Activated naive CD8-positive, alpha-beta T cell treated with anti-CD3 and anti-CD28 coated beads, Interleukin-2, amount 10 ng/mL, durations not matched to agents 7 days and 5 days (primary cell): Measurements from ENCODE around the gene ANKRD35. TPM values are rescaled to one million over a fixed set of nuclear protein-coding genes. Genes with fewer than 3 reads are reported as not detected.

Experiments
- ATAC-seq: fragments of 150-1000 bp; cut with Tn5 transposase; one replicate; pipeline ENCODE4 v1.10.0; 2021; ENCODE audit warnings: low read depth, moderate library complexity
- POLR2A ChIA-PET: fragments of 350-600 bp; sonication (Branson Sonifier 250); formaldehyde crosslinking; loops from one replicate; lab custom pipeline; 2021; ENCODE audit warnings: antibody characterized with exemption; lab: Charles Lee
- DNase-seq: peaks from one replicate; pipeline ENCODE4 v3.0.0; 2021
- H3K27ac Mint-ChIP-seq: one replicate; pipeline ENCODE4 v1.8.0; 2022; ENCODE audit warnings: mild to moderate bottlenecking, mixed read lengths
- H3K27me3 Mint-ChIP-seq: one replicate; pipeline ENCODE4 v1.8.0; 2022; ENCODE audit warnings: mild to moderate bottlenecking, moderate library complexity, mixed read lengths
- H3K36me3 Mint-ChIP-seq: one replicate; pipeline ENCODE4 v1.8.0; 2021; ENCODE audit warnings: mild to moderate bottlenecking, mixed read lengths
- H3K4me1 Mint-ChIP-seq: one replicate; pipeline ENCODE4 v1.8.0; 2021; ENCODE audit warnings: mixed read lengths
- H3K4me3 Mint-ChIP-seq: one replicate; pipeline ENCODE4 v1.8.0; 2022; ENCODE audit warnings: mild to moderate bottlenecking, moderate library complexity, mixed read lengths
- H3K9me3 Mint-ChIP-seq: one replicate; pipeline ENCODE4 v1.8.0; 2021; ENCODE audit warnings: mixed read lengths
- total RNA-seq, 2 experiments: library from RNA; stranded (reverse); gene quantifications; one replicate each; pipeline ENCODE4 v1.2.3, GENCODE V29; 2021

ANKRD35 gene
- total RNA-seq, 2 experiments from 2014 or later: 0.40 to 0.69 TPM

GRCh38 chr1:145917595-145917994, 31.9 kb upstream of the ANKRD35 start:
- peaks cover 20% of the 10 kb centered on the region for H3K36me3 Mint-ChIP-seq
- peaks cover 33% of the 10 kb centered on the region for H3K4me1 Mint-ChIP-seq
- no peaks in the 10 kb centered on the region for H3K9me3 Mint-ChIP-seq
- peak overlapping the region; percentile 96 for H3K4me3 Mint-ChIP-seq
- H3K27ac Mint-ChIP-seq: peak overlapping the region; percentile 98
- no peaks in the 10 kb centered on the region for H3K27me3 Mint-ChIP-seq
- POLR2A ChIA-PET: interaction anchor here (0.6 to 3.1 kb wide), 8 partner anchors 9 to 134 kb away, joined by 4 to 42 read pairs (median 9); partner anchors contain the start of genes PIAS3 and RBM8A
- DNase-seq (no peak), ATAC-seq (no peak)

GRCh38 chr1:145916745-145917144, 31.1 kb upstream of the ANKRD35 start:
- POLR2A ChIA-PET: interaction anchor here (2.7 kb wide), 1 partner anchor 10 kb away, joined by 10 read pairs; the partner anchor contains the start of gene RBM8A
- no peak for DNase-seq
- Mint-ChIP-seq H3K36me3 (peaks cover 20% of the 10 kb centered on the region), H3K27ac (peak overlapping the region; percentile 66), H3K27me3 (no peaks in the 10 kb centered on the region), H3K9me3 (no peaks in the 10 kb centered on the region), H3K4me3 (peak overlapping the region; percentile 39), H3K4me1 (peaks cover 33% of the 10 kb centered on the region)
- ATAC-seq: no peak

DNA sequence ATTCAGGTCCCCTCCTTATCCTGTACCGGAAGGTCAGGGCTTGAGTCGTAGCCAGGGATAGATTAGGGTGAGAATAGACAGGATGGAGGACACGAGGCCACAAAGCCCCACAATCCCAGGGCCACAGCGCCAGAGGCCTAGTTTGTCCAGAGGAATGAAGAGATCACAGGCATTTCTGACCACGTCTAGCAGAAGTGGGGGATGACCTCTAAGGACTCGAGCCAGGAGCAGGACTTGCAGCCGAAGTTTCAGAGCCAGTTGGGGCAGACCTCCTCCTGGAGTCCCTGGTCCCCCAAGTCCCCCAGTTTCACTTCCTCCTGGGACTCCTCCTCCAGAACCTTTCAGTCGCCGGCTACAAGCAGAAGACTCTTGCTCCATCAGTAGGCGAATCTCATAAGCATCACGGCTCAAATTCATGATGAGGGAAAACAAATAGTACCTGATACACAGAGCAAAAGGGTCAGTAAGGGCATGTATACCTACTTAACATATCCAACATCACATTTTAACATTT, 26.5 kb upstream of the ANKRD35 start:
- ATAC-seq (no peak), DNase-seq (no peak)
- H3K27me3 Mint-ChIP-seq: no peaks in the 10 kb centered on the region
- peaks cover 21% of the 10 kb centered on the region for H3K4me1 Mint-ChIP-seq
- H3K36me3 Mint-ChIP-seq: peaks cover 18% of the 10 kb centered on the region
- H3K9me3 Mint-ChIP-seq: no peaks in the 10 kb centered on the region
- POLR2A ChIA-PET: no interaction called here
- H3K27ac Mint-ChIP-seq: no peak overlapping the region
- no peak overlapping the region for H3K4me3 Mint-ChIP-seq

- H3K4me3 Mint-ChIP-seq: no peak overlapping the region
- H3K36me3 Mint-ChIP-seq: peaks cover 7% of the 10 kb centered on the region
- POLR2A ChIA-PET: interaction anchor here (1.0 kb wide), 1 partner anchor 17 kb away, joined by 3 read pairs; no protein-coding TSS in a partner anchor
- ATAC-seq (no peak), DNase-seq (no peak)
- H3K27ac Mint-ChIP-seq: no peak overlapping the region
- H3K9me3 Mint-ChIP-seq: no peaks in the 10 kb centered on the region
- no peaks in the 10 kb centered on the region for H3K27me3 Mint-ChIP-seq
- H3K4me1 Mint-ChIP-seq: peaks cover 10% of the 10 kb centered on the region
Measured at GRCh38 chr1:145908653-145909052, 23.0 kb upstream of the ANKRD35 start.

DNA sequence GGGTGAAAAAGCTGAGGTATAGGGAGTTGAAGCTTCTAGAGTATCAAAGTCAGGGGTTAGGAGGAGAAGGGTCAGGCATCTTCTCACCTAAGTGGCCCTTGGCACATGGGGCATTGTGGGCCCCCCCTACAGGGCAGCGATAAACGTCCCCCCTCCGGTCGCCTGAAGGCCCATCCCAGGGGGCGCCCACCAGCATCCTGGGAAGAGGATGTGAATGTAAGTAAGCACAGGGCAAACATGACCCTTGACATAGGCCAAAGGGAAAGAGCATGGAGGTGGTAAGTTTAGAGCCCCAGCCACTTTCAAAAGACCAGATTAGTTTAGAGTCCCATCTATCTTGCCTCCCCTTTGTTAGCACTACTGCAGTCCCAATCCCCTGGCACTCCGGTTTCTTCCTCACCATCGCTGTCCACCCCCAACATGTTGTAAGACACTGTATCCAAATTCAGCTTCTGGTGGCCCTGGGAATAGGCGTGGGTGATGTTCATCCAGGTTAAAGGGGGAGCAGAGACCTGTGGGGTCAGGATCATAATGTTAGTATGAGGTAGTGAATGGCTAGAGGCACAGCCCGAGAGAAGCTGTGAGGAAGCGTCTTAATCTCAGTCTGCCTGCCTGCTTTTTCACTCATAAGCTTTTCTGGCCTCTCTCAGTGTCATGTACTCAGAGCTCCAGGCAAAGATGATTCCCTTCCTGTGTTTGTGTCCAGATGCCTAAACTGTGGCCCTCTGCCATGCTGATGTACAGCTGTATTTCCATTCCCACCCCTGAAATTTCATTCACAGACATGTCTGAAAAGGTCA, 21.5 kb upstream of the ANKRD35 start:
- no peak for DNase-seq

DNA sequence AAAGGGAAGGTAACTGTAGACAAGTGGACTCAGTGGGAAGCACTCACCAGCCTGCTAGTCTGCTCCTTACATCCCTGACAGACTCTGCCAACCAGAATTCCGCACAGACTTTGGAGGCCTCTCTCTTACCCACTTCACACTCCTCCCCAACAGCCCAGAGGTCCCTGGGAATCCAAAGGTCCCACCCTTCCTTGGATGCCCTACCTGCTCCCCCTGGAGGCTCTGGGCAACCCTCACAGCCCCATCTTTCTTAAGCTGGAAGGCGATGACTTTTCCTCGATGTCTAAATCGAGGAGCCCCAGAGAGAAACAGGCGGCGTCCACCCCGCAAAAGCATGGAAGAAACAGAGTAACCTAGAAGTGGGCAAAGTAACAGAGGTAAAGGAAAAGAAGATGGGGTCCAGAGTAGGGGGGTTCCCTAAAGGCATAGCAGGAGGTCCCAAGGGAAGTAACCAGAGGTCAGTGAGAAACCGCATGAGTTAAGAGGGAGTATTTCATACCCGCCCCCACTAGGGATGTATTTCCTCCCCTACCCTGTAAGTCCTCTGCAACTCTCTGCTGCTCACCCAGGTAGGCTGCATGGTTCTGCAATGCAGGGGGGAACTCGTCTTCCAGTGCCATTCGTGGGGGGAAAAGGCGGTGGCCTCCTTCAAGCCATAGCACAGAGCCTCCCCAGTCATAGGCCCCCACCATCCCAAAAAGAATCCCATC, 15.8 kb upstream of the ANKRD35 start:
- POLR2A ChIA-PET: no interaction called here
- ATAC-seq: no peak
- DNase-seq: no peak
- Mint-ChIP-seq H3K9me3 (no peaks in the 10 kb centered on the region), H3K27ac (no peak overlapping the region), H3K27me3 (no peaks in the 10 kb centered on the region), H3K36me3 (no peaks in the 10 kb centered on the region), H3K4me3 (no peak overlapping the region), H3K4me1 (no peaks in the 10 kb centered on the region)

More for the DNA sequence above, 21.5 kb upstream of the ANKRD35 start:
- no peaks in the 10 kb centered on the region for H3K9me3 Mint-ChIP-seq
- H3K4me1 Mint-ChIP-seq: peaks cover 9% of the 10 kb centered on the region
- no peak overlapping the region for H3K27ac Mint-ChIP-seq
- no peak for ATAC-seq
- POLR2A ChIA-PET: interaction anchor here (0.6 kb wide), 1 partner anchor 48 kb away, joined by 3 read pairs; the partner anchor contains the start of gene PIAS3
- H3K27me3 Mint-ChIP-seq: no peaks in the 10 kb centered on the region
- H3K4me3 Mint-ChIP-seq: no peak overlapping the region
- peaks cover 5% of the 10 kb centered on the region for H3K36me3 Mint-ChIP-seq

- DNase-seq (no peak), ATAC-seq (no peak)
- Mint-ChIP-seq H3K4me3 (no peak overlapping the region), H3K27ac (no peak overlapping the region), H3K4me1 (no peaks in the 10 kb centered on the region), H3K27me3 (no peaks in the 10 kb centered on the region), H3K36me3 (no peaks in the 10 kb centered on the region), H3K9me3 (no peaks in the 10 kb centered on the region)
- POLR2A ChIA-PET: no interaction called here
Measured at GRCh38 chr1:145898756-145899155, 13.1 kb upstream of the ANKRD35 start.

- H3K4me1 Mint-ChIP-seq: no peaks in the 10 kb centered on the region
- no peak for ATAC-seq
- H3K36me3 Mint-ChIP-seq: no peaks in the 10 kb centered on the region
- DNase-seq: no peak
- no peak overlapping the region for H3K27ac Mint-ChIP-seq
- no peaks in the 10 kb centered on the region for H3K9me3 Mint-ChIP-seq
- POLR2A ChIA-PET: no interaction called here
- no peak overlapping the region for H3K4me3 Mint-ChIP-seq
- H3K27me3 Mint-ChIP-seq: no peaks in the 10 kb centered on the region
Measured at GRCh38 chr1:145897969-145898368, 12.3 kb upstream of the ANKRD35 start.

DNA sequence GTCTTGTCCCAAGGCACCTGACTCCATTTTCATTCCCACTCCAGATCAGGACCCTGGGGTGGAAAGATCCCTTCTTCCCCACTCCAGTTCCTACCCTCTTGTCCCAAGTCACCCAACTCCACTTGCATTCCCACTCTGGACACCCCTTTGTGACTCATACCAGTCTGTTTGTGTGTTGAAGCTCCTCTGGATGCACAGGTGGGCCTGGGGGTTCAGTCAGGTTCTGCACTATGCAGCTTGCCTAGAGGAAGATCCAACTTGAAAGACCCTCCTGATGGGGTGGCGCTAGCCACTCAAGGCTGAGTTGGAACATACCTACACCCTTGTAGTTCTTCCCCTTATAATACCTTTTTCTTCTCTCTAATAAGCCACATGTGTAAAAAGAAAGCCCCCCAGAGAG, 9.8 kb upstream of the ANKRD35 start:
- DNase-seq (peak; percentile 12), ATAC-seq (no peak)
- no peaks in the 10 kb centered on the region for H3K27me3 Mint-ChIP-seq
- no peak overlapping the region for H3K4me3 Mint-ChIP-seq
- no peaks in the 10 kb centered on the region for H3K9me3 Mint-ChIP-seq
- H3K4me1 Mint-ChIP-seq: no peaks in the 10 kb centered on the region
- H3K27ac Mint-ChIP-seq: no peak overlapping the region
- H3K36me3 Mint-ChIP-seq: no peaks in the 10 kb centered on the region
- POLR2A ChIA-PET: no interaction called here

- ATAC-seq (no peak), DNase-seq (no peak)
- no peak overlapping the region for H3K4me3 Mint-ChIP-seq
- H3K4me1 Mint-ChIP-seq: no peaks in the 10 kb centered on the region
- no peaks in the 10 kb centered on the region for H3K9me3 Mint-ChIP-seq
- H3K27ac Mint-ChIP-seq: no peak overlapping the region
- H3K27me3 Mint-ChIP-seq: no peaks in the 10 kb centered on the region
- H3K36me3 Mint-ChIP-seq: no peaks in the 10 kb centered on the region
- POLR2A ChIA-PET: interaction anchor here (1.2 kb wide), 1 partner anchor 34 kb away, joined by 3 read pairs; the partner anchor contains the start of gene RBM8A
Measured at GRCh38 chr1:145893306-145894055, 7.8 kb upstream of the ANKRD35 start.

GRCh38 chr1:145892486-145893087, 6.9 kb upstream of the ANKRD35 start:
- no peak overlapping the region for H3K27ac Mint-ChIP-seq
- POLR2A ChIA-PET: interaction anchor here (0.7 to 1.3 kb wide), 3 partner anchors 16 to 47 kb away, joined by 3 read pairs; partner anchors contain the start of genes NUDT17 and RBM8A
- ATAC-seq (no peak), DNase-seq (no peak)
- no peaks in the 10 kb centered on the region for H3K4me1 Mint-ChIP-seq
- no peaks in the 10 kb centered on the region for H3K9me3 Mint-ChIP-seq
- H3K36me3 Mint-ChIP-seq: no peaks in the 10 kb centered on the region
- no peaks in the 10 kb centered on the region for H3K27me3 Mint-ChIP-seq
- H3K4me3 Mint-ChIP-seq: no peak overlapping the region

GRCh38 chr1:145891587-145892485, 6.2 kb upstream of the ANKRD35 start:
- ATAC-seq (peak; percentile 79), DNase-seq (peak; percentile 67)
- H3K27me3 Mint-ChIP-seq: no peaks in the 10 kb centered on the region
- peaks cover under 1% of the 10 kb centered on the region for H3K4me1 Mint-ChIP-seq
- POLR2A ChIA-PET: interaction anchor here (0.7 to 1.3 kb wide), 5 partner anchors 17 to 104 kb away, joined by 3 to 4 read pairs (median 3); partner anchors contain the start of genes NUDT17, RBM8A and TXNIP
- H3K4me3 Mint-ChIP-seq: no peak overlapping the region
- H3K9me3 Mint-ChIP-seq: no peaks in the 10 kb centered on the region
- H3K36me3 Mint-ChIP-seq: no peaks in the 10 kb centered on the region
- H3K27ac Mint-ChIP-seq: no peak overlapping the region
